Stimulated activated CD8-positive, alpha-beta memory T cell treated with anti-CD3 and anti-CD28 coated beads, Interleukin-7, amount 100 ng/mL, for 48 hours (primary cell): Measurements from ENCODE around the gene GPC1.
"Not testable (repeated sequence)": the region's sequence is repeated elsewhere in the genome, so short reads cannot be mapped to it uniquely, and the experiment has no call there.

Source experiments
- DNase-seq, 2 donors: peaks; one replicate each; pipeline ENCODE4 v3.0.0-alpha.2; 2020; ENCODE audit warnings: low read depth in 1 of 2; ENCODE audit errors: extremely low read depth in 1 of 2

Gene GPC1

DNA sequence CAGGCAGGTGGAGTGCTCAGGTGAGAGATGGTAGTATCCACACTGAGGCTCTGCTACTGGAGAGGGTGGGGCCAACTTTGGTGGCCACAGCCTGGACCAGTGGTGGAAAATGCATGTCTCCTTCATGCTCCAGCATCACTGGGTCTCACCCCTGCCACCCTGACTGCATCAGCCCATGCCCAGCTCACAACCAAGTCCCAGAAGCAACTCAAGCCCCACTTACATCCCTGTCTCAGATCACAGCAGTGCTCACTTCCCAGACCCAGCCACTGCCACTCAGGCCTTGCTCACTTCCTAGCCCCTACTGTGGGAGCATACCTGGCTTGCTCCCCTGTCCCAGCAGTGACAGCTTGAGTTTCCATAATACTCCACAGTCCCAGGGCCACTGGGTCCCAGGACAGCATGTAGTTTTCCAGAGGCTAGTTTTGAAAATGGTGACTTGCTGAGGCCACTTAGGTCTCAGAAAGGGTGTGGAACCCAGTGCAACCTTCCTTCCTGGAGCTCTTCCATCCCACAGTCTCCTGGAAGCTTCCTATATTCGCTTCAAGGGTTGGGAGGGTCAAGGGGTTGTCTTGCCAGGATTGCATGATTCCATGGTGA lies 58.8 kb downstream of the GPC1 start:
- no peak for DNase-seq

DNA sequence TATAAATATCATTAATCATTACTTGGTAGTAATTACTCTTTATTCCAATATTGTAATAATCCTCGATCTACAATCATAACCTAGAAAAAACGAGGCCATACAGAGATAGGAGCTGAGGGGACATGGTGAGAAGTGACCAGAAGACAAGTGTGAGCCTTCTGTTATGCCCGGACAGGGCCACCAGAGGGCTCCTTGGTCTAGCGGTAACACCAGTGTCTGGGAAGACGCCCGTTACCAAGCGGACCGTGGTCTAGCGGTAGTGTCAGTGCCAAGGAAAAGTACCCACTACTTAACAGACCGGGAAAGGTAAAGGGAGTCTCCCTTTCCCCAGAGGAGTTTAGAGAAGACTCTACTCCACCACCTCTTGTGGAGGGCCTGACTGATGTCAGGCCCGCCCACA lies 59.5 kb downstream of the GPC1 start:
- not testable (repeated sequence) for DNase-seq

DNA sequence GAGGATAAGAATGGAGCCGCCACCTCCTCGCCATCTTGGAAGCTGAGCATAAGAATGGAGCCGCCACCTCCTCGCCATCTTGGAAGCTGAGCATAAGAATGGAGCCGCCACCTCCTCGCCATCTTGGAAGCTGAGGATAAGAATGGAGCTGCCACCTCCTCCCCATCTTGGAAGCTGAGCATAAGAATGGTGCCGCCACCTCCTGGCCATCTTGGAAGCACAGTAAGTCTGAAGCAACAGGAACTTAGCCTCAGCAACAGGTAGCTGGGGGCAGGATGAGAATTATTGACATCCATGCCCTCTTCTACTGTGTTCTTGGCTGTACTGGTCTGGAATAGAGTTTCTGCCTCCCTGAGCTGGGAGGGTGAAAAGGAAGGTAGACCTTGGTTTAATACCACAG lies 61.6 kb downstream of the GPC1 start:
- not testable (repeated sequence) for DNase-seq

DNA sequence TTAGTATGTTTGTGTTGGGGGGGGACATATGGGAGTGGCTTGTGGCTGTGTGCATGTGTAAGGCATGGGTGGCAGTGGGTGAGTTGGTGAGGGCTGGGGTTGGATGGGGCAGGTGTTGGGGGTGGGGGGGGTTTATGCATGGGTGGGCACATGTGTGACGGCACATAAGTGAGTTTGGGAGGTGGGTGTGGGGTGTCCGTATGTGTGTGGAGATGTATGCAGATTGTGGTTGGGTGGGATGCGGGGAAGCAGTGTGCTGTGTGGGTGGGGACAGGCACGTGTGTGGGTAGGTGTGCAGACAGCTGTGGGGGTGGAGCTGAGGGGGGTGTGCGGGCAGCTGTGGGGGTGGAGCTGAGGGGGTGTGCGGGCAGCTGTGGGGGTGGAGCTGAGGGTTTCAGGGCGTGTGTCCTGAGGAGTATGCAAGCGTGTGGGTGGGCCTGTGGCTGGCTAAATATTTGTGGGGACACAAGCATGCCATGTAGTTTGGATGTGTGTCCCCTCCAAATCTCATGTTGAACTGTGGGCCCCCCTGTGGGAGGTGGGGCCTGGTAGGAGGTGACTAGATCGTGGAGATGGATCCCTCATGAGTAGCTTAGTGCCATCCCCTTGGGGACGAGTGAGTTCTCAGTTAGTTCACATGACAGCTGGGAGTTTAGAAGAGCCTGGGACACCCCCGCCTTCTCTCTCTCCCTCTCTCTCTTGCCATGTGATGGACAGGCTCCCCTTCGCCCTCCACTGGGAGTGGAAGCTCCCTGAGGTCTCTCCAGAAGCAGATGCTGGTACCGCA lies 62.9 kb downstream of the GPC1 start:
- no peak for DNase-seq

DNA sequence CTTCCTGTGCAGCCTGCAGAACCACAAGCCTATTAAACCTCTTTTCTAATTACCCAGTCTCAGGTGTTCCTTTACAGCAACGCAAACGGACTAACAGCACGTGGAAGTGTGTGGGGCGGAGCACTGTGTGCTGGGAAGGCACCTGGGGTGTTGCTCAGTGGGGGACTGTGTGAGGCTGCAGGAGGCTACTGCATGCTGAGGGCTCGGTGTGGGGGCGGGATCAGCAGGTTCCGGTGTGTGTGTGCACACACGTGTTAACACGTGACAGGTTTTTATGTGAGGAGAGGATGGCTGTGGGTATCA lies 63.4 kb downstream of the GPC1 start:
- no peak for DNase-seq

DNA sequence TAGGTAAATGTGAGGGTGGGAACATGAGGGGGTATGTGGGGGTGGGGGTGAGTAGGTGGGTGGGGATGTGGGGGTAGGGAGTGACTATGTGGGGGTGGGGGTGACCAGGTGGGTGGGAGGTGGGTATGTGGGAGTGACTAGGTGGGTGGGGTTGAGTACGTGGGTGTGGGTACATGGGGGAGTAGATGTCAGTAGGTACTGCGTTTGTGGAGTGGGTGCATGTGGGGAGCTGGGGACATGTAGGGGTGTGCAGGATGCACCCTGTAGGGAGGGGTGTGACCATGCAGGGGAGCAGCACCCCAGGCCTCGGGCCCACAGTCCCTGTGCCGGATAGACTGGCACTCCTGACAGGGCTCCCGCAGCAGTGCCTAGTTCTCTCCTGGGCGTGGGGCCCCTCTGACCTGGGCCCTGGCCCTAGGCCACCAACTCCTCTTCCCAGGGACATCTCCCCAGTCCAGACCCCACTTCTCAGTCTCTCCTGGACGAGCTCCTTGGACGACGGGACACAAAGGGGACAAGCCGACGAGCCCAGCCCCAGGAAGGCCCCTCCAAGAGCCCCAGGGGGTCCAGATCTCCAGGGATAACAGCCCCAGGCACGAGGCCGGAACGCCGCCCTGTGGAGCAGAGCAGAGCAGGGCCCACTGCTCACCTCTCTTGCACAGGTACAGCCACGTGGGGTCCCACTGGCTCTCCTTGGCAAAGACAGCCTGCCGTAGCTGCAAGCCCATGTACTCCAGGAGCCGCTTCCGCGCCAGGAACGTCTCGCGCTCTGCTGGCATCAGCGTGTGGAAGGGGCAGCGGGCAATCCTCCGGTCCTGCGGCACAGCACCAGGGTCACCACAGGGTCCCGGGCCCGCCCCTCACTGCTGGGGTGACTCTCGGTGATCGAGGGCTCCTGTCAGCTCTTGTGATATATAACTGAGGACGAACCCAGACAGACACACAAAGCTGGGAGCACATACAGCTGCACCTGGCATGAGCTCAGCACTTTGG lies 64.1 kb downstream of the GPC1 start:
- no peak for DNase-seq

DNA sequence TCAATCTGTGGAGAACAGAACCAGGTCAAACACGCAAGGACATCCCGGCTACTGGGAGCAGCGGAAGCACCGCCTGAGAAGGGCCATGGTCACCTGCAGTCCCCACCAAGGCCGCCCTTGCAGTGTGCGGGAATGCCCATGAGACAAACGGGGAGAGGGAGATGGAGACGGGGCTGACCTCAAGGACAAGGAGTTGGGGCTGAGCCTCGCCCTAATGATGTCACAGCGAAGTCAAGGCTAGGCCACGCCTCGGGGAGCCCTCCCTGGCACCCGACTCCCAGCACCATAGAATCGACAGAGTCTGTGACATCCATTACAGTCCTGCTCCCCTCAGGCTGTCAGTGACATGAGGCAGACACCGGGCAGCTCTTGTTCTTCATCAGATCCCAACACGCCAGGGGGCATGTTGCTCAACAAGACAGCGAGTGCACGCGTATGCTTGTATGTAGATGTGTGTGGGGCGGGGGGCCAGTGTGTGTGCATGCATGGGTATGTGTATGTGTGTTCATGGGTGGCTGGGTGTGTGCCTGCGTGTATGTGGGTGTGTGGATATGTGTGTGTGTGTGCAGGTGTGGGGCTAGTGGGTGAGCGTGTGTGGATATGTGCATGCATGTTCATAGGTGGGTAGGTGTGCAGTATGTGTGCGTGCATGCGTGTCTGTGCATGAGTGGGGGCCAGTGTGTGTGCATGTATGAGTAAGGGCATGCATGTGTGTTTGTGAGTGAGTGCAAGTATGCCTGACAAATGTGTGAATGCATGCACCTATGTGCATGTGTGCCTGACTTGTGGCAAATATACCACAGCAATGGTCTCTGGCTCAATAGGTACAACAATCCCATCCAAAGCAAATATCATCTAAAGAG lies 65.3 kb downstream of the GPC1 start:
- DNase-seq, result no peak

DNA sequence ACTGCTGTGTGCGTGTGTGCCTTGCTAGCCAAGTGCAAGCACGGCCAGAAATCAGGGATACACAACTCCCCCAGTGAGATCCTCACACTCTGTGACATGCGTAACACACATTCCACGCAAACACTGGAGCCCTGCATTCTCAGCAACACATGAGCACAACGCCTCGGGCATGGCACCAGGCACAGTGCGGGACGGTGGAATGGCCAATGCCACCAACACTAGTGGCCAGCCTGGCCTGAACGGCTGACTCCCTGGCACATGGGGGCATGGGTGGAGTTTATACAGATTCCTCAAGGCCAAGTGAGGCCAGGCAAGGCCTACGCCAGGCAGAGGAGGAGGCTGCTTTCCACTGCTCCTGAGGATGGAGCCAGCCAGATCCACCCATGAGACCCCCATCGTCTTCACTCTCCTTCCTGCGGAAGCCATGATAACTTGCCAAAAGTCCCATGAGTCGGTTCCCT lies 66.1 kb downstream of the GPC1 start:
- DNase-seq, result no peak

DNA sequence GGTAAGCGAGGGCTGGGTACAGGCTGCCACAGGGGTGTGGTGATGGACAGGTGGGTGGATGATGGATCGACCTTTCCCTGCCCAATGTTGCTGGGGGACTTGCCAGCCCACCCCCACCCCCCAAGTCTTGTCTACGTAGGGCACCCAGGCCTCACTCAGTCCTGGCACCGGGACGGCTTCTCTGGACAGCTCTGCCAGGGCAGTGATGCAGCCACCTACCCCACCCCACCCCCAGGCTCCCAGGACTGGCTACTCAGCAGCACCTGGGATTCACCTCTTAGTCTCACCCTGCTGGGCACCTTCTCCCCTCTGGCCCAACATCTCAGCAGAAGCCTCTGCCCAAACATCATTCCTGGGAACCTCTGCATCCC lies 66.6 kb downstream of the GPC1 start:
- DNase-seq, result no peak

DNA sequence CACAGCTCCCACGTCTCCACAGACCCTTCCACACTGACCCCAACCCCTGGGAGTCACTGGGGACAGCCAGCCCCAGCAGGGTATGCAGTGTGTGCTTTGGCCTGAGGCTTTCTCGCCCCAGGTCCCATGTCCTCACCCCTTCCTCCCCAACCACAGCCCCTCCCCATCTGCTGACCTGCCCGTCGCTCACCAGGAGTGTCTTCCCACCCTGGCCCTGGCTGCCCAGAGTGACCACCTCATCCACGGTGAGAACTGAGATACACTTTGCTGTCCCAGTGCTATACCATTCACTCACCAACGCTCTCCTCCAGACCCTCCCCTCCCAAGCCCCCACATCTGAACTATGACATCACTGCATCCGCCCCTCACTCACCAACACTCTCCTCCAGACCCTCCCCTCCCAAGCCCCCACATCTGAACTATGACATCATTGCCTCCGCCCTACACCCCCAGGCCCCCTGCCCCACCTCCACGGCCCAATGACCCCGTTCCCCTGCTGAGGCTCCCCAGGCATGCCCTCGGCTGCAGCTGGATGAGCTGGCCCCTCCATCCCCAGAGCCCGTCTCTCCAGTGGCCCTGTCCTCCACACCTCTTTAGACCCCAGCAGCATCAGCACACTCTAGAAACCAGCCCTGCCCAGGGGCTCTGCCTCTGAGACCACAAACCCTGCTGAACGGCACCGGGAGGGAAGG lies 67.1 kb downstream of the GPC1 start:
- DNase-seq, result no peak

DNA sequence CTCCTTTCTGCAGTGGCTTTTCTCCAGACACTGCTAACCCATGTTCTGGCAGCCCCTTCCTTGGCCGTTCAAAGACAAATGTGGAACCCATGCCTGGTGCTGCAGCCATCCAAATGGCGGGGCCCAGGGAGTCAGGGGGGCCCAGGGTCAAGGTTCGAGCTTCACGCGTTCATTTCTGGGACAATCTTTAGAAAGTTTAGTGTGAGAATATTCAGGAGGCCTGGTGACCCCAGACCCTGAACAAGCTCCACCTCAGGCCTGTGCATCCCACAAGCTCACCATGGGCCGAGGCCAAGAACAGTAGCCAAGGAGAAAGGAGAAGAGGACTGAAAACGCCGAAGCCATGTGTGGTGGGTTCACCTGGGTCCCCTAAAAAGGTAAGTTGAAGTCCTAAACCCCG lies 67.9 kb downstream of the GPC1 start:
- DNase-seq, result no peak

DNA sequence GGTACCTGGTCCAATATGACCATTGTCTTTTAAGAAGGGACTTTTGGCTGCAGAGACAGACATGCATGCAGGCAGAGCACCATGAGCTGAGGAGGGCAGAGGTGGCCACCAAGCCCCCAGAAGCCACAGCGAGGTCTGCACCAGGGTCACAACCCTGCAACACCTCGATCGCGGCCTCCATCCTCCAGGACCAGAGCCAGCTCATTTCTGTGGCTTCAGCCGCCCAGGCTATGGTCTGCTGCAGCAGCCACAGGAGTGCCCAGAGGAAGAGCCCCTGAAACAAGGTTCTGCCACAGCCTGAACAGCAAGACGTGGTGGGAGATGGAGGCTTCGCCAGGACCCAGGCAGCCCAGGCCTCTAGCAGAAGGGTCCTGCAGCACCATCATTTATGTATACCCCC lies 68.4 kb downstream of the GPC1 start:
- DNase-seq, result no peak

DNA sequence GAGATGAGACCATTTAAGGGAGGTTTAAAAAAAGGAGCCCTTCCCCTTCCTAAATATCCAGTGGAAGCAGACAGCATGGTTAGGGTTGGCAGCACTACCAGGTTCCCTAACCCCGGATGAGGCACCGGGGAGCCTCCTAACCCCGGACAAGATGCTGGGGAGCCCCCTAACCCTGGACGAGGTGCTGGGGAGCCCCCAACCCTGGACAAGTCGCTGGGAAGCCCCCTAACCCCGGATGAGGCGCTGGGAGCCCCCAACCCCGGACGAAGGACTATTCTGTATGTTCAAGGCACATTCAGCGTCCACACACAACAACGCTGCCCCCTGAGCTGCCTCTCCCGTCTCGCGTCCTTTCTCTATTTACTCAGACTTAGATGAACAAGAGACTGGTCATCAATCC lies 70.4 kb downstream of the GPC1 start:
- DNase-seq, result no peak

DNA sequence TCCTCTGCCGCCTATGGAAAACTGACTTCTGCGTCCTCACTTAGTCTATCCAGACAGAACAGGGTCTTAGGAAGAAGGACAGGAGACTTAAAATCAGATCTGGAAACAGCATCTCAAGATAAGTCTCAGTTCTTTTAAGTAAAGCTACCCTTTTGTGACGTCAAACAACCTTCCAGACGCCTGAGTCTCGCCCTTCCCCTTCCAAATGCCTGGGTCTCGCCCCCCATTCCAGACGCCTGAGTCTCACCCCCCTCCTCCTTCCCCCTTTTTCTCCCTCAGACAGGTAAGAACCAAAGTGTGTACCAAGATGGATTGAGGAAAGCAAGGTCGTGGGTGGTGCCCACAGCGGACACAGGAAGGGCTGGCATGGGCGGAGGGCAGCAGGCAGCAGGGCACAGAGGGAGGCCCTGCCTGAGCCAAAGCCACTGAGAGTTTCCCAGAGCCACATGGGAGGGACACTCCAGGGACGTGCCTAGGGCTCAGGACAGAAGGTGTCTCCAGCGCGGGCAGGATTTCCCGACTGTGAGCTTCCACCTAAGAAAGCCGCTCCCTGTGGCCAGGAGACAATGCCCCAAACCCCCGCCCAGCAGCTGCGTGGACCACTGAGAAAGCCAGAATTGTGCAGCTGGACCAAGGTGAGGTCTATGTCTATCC lies 71.1 kb downstream of the GPC1 start:
- DNase-seq, result no peak

DNA sequence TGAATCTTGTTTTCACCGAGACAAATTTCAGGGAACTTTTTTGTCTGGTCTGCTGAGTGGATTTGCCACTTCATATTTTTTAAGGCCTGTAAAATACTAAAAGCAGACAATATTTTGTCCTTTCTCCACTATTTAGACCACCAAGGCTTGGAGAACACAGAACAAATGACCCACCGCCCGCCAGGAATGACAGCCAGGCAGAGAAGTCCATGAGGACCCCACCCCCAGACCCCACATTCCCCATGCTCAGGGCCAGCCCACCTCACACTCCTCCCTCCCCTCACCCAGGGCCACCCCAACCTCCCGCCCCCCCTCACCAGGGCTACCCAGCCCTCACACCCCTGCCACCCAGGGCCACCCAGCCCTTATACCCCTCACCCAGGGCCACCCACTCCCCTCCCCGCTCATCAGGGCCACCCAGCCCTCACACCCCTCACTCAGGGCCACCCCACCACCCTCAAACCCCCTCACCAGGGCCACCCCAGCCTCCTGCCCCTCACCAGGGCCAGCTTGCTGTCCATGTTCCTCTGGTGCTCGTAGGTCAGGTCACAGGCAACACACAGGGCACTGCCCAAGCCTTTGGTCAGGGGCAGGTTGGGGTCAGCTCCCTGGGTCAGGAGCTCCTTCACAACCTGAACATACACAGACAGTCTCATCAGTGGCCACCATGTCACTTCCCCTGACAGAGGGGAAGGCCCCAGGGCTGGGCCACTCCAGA lies 71.8 kb downstream of the GPC1 start:
- no peak for DNase-seq

DNA sequence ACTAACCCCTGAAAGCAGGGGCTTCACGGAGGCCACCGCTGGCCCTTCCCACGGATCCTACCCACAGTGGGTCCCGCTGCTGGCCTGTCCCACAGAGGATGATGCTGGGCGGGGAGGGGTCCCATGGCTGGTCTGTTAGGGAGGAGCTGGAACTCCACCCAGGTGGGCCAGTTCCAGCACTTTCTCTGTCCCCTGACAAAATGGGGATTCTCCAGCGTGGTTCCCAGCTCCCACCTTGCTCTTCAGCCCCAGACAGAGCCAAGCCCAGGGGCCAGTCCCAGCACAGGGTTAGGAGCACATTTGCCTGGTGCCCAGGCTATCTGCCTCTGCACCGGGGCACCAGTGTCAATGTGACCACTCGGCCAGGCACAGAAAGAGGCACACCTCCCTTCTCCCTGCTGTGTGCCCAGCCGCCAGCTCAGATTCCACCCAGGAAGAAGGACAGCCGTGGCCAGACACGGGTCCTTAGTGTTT lies 72.4 kb downstream of the GPC1 start:
- no peak for DNase-seq

DNA sequence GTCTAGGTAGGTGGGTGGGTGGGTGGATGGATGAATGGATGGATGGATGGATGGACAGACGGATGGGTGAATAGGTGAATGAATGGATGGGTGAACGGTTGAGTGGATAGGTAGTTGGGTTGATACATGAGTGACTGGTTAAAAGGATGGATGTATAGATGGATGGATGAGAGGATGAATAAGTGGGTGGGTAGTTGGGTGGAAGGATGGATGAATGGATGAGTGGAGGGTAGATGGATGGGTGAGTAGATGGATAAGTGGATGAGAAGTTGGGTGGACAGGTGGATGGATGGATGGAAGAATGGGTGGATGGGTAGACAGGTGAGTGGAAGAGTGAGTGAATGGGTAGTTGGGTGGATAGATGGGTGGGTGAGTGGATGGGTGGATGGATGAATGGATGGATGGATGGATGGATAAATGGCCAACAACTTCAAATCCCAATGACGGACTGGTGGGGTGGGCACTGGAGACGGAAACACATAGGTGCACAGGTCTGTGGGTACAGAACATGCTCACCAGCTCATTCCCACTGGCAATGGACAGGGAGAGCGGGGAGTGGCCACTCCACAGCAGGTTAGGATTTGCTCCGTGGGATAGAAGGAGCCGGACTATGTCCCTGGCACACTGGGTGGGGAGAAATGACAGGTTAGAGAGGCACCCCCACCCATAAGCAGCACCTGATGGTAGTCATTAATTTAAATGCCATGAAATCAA lies 73.5 kb downstream of the GPC1 start:
- DNase-seq, result no peak
